HUES6 (cell line): ENCODE measurements around the gene EXOSC10.

Experiments used
- H3K27ac ChIP-seq: 2 replicates; pipeline ENCODE4 v1.7.0; 2013; ENCODE audit warnings: low read depth, mild to moderate bottlenecking, low read length, inconsistent platforms
- H3K27me3 ChIP-seq: 2 replicates; pipeline ENCODE4 v1.6.1; 2013; ENCODE audit warnings: low read length; ENCODE audit not compliant: control insufficient read depth, insufficient read depth
- H3K36me3 ChIP-seq: 2 replicates; pipeline ENCODE4 v1.6.1; 2013; ENCODE audit warnings: low read length; ENCODE audit not compliant: control insufficient read depth, insufficient read depth
- H3K4me1 ChIP-seq: 2 replicates; pipeline ENCODE4 v1.6.1; 2013; ENCODE audit warnings: low read length; ENCODE audit not compliant: control insufficient read depth, insufficient read depth
- H3K4me3 ChIP-seq: 2 replicates; pipeline ENCODE4 v1.5.1; 2013; ENCODE audit warnings: low read depth, low read length
- H3K9ac ChIP-seq: one replicate; pipeline ENCODE4 v1.6.1; 2013; ENCODE audit warnings: mild to moderate bottlenecking, low read length
- H3K9me3 ChIP-seq: 2 replicates; pipeline ENCODE4 v1.6.1; 2013; ENCODE audit warnings: low read depth, low read length; ENCODE audit not compliant: control insufficient read depth, insufficient read depth

The EXOSC10 gene

DNA sequence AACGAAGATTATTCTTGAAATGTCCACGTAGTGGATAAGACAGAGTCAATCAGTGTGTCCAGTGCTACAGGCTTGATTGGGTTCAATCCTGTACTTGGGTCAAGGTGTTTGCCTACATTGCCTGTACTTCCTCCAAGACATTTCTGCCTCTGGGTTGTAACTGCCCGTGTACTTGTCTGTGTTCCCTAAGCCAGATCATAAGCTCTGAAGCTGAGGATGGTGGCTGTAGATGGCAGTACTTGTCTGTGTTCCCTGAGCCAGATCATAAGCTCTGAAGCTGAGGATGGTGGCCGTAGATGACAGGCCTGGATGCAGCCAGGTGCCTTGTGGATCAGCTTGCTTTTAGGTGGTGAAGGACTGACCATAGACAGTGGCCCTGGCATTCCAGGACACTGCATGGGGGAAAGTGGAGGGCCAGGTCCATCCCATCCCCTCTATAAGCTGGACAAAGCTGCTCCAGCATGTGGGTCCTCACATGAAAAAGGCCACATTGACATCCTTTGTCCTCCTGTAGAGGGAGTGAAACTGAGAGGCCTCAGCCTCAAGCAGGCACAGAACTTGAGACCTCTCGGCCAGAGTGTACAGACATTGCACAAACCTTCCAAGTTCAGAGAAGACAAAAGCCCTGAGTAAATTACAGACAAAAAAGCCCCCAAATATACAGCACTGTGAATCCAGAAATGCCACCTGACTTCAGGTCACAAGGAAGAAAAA is 37.9 kb downstream of the EXOSC10 start:
- no peak overlapping the region for H3K4me3 ChIP-seq
- H3K9ac ChIP-seq: no peak overlapping the region
- no peaks in the 10 kb centered on the region for H3K9me3 ChIP-seq
- H3K4me1 ChIP-seq: peaks cover 10% of the 10 kb centered on the region
- H3K27ac ChIP-seq: no peak overlapping the region
- peaks cover 44% of the 10 kb centered on the region for H3K36me3 ChIP-seq
- H3K27me3 ChIP-seq: no peaks in the 10 kb centered on the region

GRCh38 chr1:11059968-11060830 is 39.5 kb downstream of the EXOSC10 start, which contains the start of gene SRM:
Gene SRM (minus strand): TSS chr1:11060018. CDS start chr1:11059943, 75 bp downstream.
- H3K4me1 ChIP-seq: peaks cover 10% of the 10 kb centered on the region
- peak within 1 kb of the TSS; percentile 98 for H3K4me3 ChIP-seq
- peaks cover 41% of the 10 kb centered on the region for H3K36me3 ChIP-seq
- peak within 1 kb of the TSS; percentile 78; the same call in 1 of the 2 replicates for H3K27ac ChIP-seq
- no peaks in the 10 kb centered on the region for H3K9me3 ChIP-seq
- H3K9ac ChIP-seq: peak within 1 kb of the TSS; percentile 95
- H3K27me3 ChIP-seq: no peaks in the 10 kb centered on the region

DNA sequence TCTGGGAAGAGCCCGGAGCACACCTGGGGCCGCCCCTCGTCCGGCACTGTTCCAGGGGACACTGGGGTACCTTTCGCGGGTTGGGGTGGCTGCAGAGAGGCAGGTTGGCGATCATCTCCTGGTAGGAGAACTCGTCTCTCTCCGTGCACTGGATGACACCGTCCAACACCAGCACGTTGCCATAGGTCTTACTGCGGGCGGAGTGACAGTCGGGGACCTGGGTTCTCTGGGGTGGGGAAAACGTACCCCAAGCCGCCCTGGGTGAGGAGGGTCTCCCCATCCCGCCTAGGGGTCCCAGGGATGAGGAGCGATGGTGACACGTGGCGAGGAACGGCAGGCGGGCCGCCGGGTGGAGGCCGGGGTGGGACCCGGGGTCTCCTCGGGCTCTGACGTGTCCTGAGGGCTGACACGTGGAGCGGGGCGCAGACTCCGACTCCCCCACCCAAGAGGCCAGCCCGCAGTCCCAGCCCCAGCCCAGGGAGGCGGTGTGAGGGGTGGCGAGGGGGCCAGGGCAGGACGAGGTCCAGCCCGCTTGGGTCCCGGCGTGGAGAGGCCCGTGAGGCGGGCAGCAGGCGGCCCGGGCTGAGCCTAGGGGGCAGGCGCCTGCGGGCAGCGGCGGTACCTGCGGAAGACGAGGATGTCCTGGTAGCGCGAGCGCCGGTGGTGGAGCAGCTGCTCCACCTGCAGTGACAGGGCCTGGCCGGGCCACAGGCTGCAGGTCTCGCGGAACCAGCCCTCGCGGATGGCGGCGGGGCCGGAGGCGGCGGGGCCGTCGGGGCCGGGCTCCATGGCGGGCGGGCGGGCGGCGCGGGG is 40.3 kb downstream of the EXOSC10 start:
- Histone ChIP-seq H3K4me3 (peak overlapping the region; percentile 92), H3K9ac (peak overlapping the region; percentile 95), H3K27ac (peak overlapping the region; percentile 70; the same call in 1 of the 2 replicates), H3K9me3 (no peaks in the 10 kb centered on the region), H3K36me3 (peaks cover 39% of the 10 kb centered on the region), H3K27me3 (no peaks in the 10 kb centered on the region), H3K4me1 (peaks cover 10% of the 10 kb centered on the region)

DNA sequence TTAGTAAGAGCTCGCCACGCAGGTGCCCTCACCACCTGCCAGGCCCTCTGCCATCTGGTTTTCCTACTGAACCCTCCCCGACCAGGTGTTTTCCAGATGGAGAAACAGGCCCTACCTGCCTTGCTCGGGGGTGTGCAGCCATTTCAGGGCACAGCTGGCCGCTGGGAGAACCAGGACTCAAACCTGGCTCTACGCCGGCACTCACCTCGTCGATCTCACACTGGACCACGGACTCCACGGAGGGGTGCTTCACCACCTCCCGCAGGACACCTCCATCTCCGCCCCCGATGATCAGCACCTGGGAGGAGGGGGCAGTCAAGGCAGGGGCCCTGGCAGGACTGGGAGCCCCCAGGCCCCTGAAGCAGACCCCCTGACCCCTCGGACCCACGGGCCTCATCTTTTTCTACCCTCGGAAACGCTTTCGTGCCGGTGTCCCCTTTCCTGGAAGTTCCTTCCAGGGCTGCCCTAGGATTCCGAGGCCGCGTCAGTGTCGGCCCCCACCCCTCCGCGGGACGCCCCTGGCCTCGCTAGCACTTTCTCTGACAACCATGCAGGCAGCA is 41.0 kb downstream of the EXOSC10 start:
- peaks cover 10% of the 10 kb centered on the region for H3K4me1 ChIP-seq
- H3K9me3 ChIP-seq: no peaks in the 10 kb centered on the region
- H3K27me3 ChIP-seq: no peaks in the 10 kb centered on the region
- no peak overlapping the region for H3K27ac ChIP-seq
- H3K36me3 ChIP-seq: peaks cover 42% of the 10 kb centered on the region
- peak overlapping the region; percentile 95 for H3K9ac ChIP-seq
- peak overlapping the region; percentile 92 for H3K4me3 ChIP-seq

GRCh38 chr1:11058026-11058425 is 41.6 kb downstream of the EXOSC10 start:
- peaks cover 38% of the 10 kb centered on the region for H3K36me3 ChIP-seq
- H3K9ac ChIP-seq: no peak overlapping the region
- no peak overlapping the region for H3K27ac ChIP-seq

DNA sequence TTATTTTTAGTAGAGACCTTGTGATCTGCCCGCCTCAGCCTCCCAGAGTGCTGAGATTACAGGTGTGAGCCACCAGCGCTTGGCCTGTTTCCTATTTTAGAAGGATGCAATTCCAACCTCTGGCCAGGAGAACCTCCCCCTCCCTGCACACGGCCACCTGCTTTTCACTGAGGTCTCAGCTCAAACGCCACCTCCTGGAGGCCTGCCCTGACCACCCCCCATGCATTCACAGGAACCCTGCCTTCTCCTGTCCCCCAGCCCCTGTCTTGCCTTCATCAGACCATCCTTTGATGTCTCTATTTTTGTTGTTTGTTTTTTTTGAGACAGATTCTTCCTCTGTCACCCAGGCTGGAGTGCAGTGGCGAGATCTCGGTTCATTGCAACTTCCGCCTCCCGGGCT is 42.2 kb downstream of the EXOSC10 start:
- H3K9ac ChIP-seq: no peak overlapping the region
- no peaks in the 10 kb centered on the region for H3K9me3 ChIP-seq
- H3K36me3 ChIP-seq: peaks cover 34% of the 10 kb centered on the region
- no peak overlapping the region for H3K4me3 ChIP-seq
- no peak overlapping the region for H3K27ac ChIP-seq
- no peaks in the 10 kb centered on the region for H3K27me3 ChIP-seq
- peaks cover 14% of the 10 kb centered on the region for H3K4me1 ChIP-seq

More at GRCh38 chr1:11058026-11058425, 41.6 kb downstream of the EXOSC10 start:
- Histone ChIP-seq H3K4me3 (no peak overlapping the region), H3K4me1 (peaks cover 12% of the 10 kb centered on the region), H3K9me3 (no peaks in the 10 kb centered on the region), H3K27me3 (no peaks in the 10 kb centered on the region)

DNA sequence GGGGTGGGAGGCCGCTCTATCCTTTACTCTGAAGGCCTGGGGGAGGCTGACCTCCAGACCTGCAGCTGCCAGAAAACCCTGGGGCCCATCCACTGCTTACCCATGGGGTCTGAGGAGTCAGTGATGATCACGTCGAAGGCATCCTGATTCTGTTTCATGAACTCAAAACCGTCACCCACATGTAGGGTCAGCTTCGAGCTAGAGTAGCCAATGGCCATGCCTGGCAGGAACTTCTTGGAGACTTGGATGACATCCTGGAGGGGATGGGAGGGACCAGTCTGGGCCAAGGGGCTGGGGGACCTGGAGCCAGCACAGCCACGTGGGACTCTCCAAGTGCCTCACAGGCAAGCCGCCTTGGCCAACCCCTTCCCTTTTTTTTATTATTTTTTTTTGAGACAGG is 43.2 kb downstream of the EXOSC10 start:
- Histone ChIP-seq H3K4me3 (no peak overlapping the region), H3K9ac (no peak overlapping the region), H3K4me1 (peaks cover 22% of the 10 kb centered on the region), H3K27me3 (no peaks in the 10 kb centered on the region), H3K36me3 (peaks cover 30% of the 10 kb centered on the region), H3K9me3 (no peaks in the 10 kb centered on the region), H3K27ac (no peak overlapping the region)

DNA sequence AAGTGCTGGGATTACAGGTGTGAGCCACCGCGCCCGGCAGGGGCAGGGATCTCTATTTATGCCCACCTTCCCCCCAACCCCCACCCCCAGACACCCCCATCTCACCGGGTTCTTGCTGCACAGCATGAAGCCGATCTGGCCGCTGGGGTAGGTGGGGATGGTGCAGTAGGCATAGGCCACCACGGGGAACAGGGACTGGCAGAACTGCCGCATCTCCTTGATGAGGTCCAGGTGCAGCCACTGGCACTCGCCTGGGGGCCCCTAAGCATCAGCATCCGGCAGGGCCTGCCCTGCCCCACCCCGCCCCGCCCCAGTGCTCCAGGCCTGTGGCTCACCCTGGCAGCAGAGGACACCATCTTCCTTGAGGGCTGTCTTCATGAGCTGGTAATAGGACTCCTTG is 44.0 kb downstream of the EXOSC10 start:
- Histone ChIP-seq H3K9ac (no peak overlapping the region), H3K9me3 (no peaks in the 10 kb centered on the region), H3K27ac (no peak overlapping the region), H3K27me3 (no peaks in the 10 kb centered on the region), H3K4me3 (no peak overlapping the region), H3K36me3 (peaks cover 30% of the 10 kb centered on the region), H3K4me1 (peaks cover 18% of the 10 kb centered on the region)

- H3K27me3 ChIP-seq: no peaks in the 10 kb centered on the region
- no peak overlapping the region for H3K9ac ChIP-seq
- peaks cover 30% of the 10 kb centered on the region for H3K36me3 ChIP-seq
- no peaks in the 10 kb centered on the region for H3K9me3 ChIP-seq
- H3K27ac ChIP-seq: no peak overlapping the region
- H3K4me1 ChIP-seq: peaks cover 17% of the 10 kb centered on the region
- no peak overlapping the region for H3K4me3 ChIP-seq
Observed at GRCh38 chr1:11054666-11055065, 45.0 kb downstream of the EXOSC10 start.

- peaks cover 30% of the 10 kb centered on the region for H3K36me3 ChIP-seq
Observed at GRCh38 chr1:11054181-11054580, 45.5 kb downstream of the EXOSC10 start.

More at GRCh38 chr1:11054181-11054580, 45.5 kb downstream of the EXOSC10 start:
- H3K4me3 ChIP-seq: no peak overlapping the region
- no peak overlapping the region for H3K27ac ChIP-seq
- no peaks in the 10 kb centered on the region for H3K9me3 ChIP-seq
- no peaks in the 10 kb centered on the region for H3K27me3 ChIP-seq
- no peak overlapping the region for H3K9ac ChIP-seq
- H3K4me1 ChIP-seq: peaks cover 17% of the 10 kb centered on the region
